Measurements from ENCODE around the gene STAT3.

GRCh38 chr17:42288803-42289610, 99.2 kb downstream of the STAT3 start:
- TF ChIP-seq CTCF (IDR thresholded peaks at IDR 0.05) (no peak), EZH2 (IDR thresholded peaks at IDR 0.05; ENCODE audit: borderline replicate concordance, insufficient read depth, low read depth, low read length, poor library complexity, severe bottlenecking) (no peak)

Data from B cell (primary cell).